WTC11 (cell line): Measurements from ENCODE around the gene SHOX. TPM values are rescaled to one million over a fixed set of nuclear protein-coding genes. Genes with fewer than 3 reads are reported as not detected.

ENCODE experiments used
- ATAC-seq: fragments of 200-7000 bp; cut with Tn5 transposase; 2 replicates; pipeline ENCODE4 v1.10.0; 2021; ENCODE audit warnings: mild to moderate bottlenecking, moderate library complexity
- CTCF ChIA-PET: fragments of 300-600 bp; sonication (Branson Sonifier 250); formaldehyde crosslinking; loops from one replicate; lab custom pipeline; 2021; ENCODE audit warnings: antibody characterized with exemption; lab: Charles Lee
- POLR2A ChIA-PET: fragments of 350-600 bp; sonication (Branson Sonifier 250); formaldehyde crosslinking; loops from one replicate; lab custom pipeline; 2021; ENCODE audit warnings: antibody characterized with exemption; lab: Charles Lee
- DNase-seq: peaks from one replicate; pipeline ENCODE4 v3.0.0; 2021; ENCODE audit warnings: low spot score
- H3K27ac Mint-ChIP-seq: 2 replicates; pipeline ENCODE4 v1.8.0; 2021; ENCODE audit warnings: mixed read lengths
- H3K27me3 Mint-ChIP-seq: 2 replicates; pipeline ENCODE4 v1.8.0; 2021; ENCODE audit warnings: low read depth, mild to moderate bottlenecking, moderate library complexity, mixed read lengths
- H3K36me3 Mint-ChIP-seq: 2 replicates; pipeline ENCODE4 v1.8.0; 2021; ENCODE audit warnings: mixed read lengths
- H3K4me1 Mint-ChIP-seq: 2 replicates; pipeline ENCODE4 v1.8.0; 2022; ENCODE audit warnings: mixed read lengths
- H3K4me3 Mint-ChIP-seq: 2 replicates; pipeline ENCODE4 v1.8.0; 2021; ENCODE audit warnings: mild to moderate bottlenecking, moderate library complexity, mixed read lengths
- H3K9me3 Mint-ChIP-seq: 2 replicates; pipeline ENCODE4 v1.8.0; 2021; ENCODE audit warnings: mixed read lengths
- FOXK1 ChIP-seq: sonication (generic); formaldehyde crosslinking; IDR thresholded peaks from 2 replicates; pipeline ENCODE4 v1.8.0; 2022; ENCODE audit warnings: mild to moderate bottlenecking, moderate library complexity, missing genetic modification reagents
- IRF2 ChIP-seq: sonication (generic); formaldehyde crosslinking; IDR thresholded peaks from 2 replicates; pipeline ENCODE4 v1.8.0; 2022; ENCODE audit warnings: low read depth, missing genetic modification reagents, borderline replicate concordance
- KAT7 ChIP-seq: sonication (generic); formaldehyde crosslinking; IDR thresholded peaks from 2 replicates; pipeline ENCODE4 v1.8.1; 2023; ENCODE audit warnings: missing genetic modification reagents, mild to moderate bottlenecking, borderline replicate concordance
- NFATC4 ChIP-seq: fragments of 250-450 bp; sonication (Bioruptor Pico); IDR thresholded peaks from 2 replicates; pipeline ENCODE4 v1.9.0; 2021; ENCODE audit warnings: mild to moderate bottlenecking
- NR2C2 ChIP-seq: sonication (generic); formaldehyde crosslinking; IDR thresholded peaks from 2 replicates; pipeline ENCODE4 v1.8.0; 2022; ENCODE audit warnings: mild to moderate bottlenecking, missing genetic modification reagents
- TEAD1 ChIP-seq: sonication (generic); formaldehyde crosslinking; IDR thresholded peaks from 2 replicates; pipeline ENCODE4 v1.8.0; 2022; ENCODE audit warnings: mild to moderate bottlenecking, missing genetic modification reagents
- ZNF263 ChIP-seq: sonication (generic); formaldehyde crosslinking; IDR thresholded peaks from 2 replicates; pipeline ENCODE4 v1.8.1; 2022; ENCODE audit warnings: low read depth, mild to moderate bottlenecking, moderate library complexity, missing genetic modification reagents
- ZNF396 ChIP-seq: fragments of 250-450 bp; sonication (Bioruptor Pico); IDR thresholded peaks from 2 replicates; pipeline ENCODE4 v1.8.0; 2021; ENCODE audit warnings: mild to moderate bottlenecking, moderate library complexity, borderline replicate concordance
- ZNF416 ChIP-seq: fragments of 250-450 bp; sonication (Bioruptor Pico); IDR thresholded peaks from 2 replicates; pipeline ENCODE4 v1.9.0; 2021; ENCODE audit warnings: mild to moderate bottlenecking, inconsistent platforms
- ZNF423 ChIP-seq: fragments of 250-450 bp; sonication (Bioruptor Pico); IDR thresholded peaks from 2 replicates; pipeline ENCODE4 v2.1.2; 2022; ENCODE audit warnings: mild to moderate bottlenecking, moderate library complexity
- ZNF671 ChIP-seq: fragments of 250-450 bp; sonication (Bioruptor Pico); IDR thresholded peaks from 2 replicates; pipeline ENCODE4 v1.8.0; 2021; ENCODE audit warnings: mild to moderate bottlenecking
- total RNA-seq: library from RNA; stranded (reverse); gene quantifications from 3 replicates; pipeline ENCODE4 v1.2.3, GENCODE V29; 2021
- TF ChIP-seq, protein P1 (sequence below): sonication (generic); formaldehyde crosslinking; IDR thresholded peaks from 2 replicates; pipeline ENCODE4 v1.8.1; 2023; ENCODE audit warnings: mild to moderate bottlenecking, moderate library complexity, missing genetic modification reagents
- TF ChIP-seq, protein P2 (sequence below): sonication (generic); formaldehyde crosslinking; IDR thresholded peaks from 2 replicates; pipeline ENCODE4 v1.8.1; 2022; ENCODE audit warnings: missing genetic modification reagents, borderline replicate concordance
- TF ChIP-seq, protein P3 (sequence below): sonication (generic); formaldehyde crosslinking; IDR thresholded peaks from 2 replicates; pipeline ENCODE4 v1.8.1; 2023; ENCODE audit warnings: mild to moderate bottlenecking, missing genetic modification reagents, borderline replicate concordance
- TF ChIP-seq, protein P4 (sequence below): sonication (generic); formaldehyde crosslinking; IDR thresholded peaks from 2 replicates; pipeline ENCODE4 v1.8.1; 2023; ENCODE audit warnings: mild to moderate bottlenecking, missing genetic modification reagents, moderate library complexity
- TF ChIP-seq, protein P5 (sequence below): sonication (generic); formaldehyde crosslinking; IDR thresholded peaks from 2 replicates; pipeline ENCODE4 v1.8.0; 2023; ENCODE audit warnings: missing genetic modification reagents
- TF ChIP-seq, protein P6 (sequence below): fragments of 250-450 bp; sonication (Bioruptor Pico); IDR thresholded peaks from 2 replicates; pipeline ENCODE4 v1.9.0; 2021; ENCODE audit warnings: mild to moderate bottlenecking

The SHOX gene
- total RNA-seq, 1 experiment from 2014 or later, result 0.09 TPM

DNA sequence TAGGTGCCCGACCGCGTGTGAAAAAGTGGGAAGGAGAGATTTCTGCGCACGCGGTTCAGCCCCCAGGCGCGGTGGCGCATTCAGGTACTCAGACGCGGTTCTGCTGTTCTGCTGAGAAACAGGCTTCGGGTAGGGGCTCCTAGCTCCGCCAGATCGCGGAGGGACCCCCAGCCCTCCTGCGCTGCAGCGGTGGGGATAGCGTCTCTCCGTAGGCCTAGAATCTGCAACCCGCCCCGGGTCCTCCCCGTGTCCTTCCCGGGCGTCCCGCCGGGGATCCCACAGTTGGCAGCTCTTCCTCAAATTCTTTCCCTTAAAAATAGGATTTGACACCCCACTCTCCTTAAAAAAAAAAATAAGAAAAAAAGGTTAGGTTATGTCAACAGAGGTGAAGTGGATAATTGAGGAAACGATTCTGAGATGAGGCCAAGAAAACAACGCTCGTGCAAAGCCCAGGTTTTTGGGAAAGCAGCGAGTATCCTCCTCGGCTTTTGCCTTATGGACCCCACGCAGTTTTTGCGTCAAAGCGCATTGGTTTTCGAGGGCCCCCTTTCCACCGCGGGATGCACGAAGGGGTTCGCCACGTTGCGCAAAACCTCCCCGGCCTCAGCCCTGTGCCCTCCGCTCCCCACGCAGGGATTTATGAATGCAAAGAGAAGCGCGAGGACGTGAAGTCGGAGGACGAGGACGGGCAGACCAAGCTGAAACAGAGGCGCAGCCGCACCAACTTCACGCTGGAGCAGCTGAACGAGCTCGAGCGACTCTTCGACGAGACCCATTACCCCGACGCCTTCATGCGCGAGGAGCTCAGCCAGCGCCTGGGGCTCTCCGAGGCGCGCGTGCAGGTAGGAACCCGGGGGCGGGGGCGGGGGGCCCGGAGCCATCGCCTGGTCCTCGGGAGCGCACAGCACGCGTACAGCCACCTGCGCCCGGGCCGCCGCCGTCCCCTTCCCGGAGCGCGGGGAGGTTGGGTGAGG, 3.7 kb downstream of the SHOX start:
- TF ChIP-seq TEAD1, result no peak
- TF ChIP-seq KAT7 (CRISPR knock-in tag), result no peak
- no peak for TF ChIP-seq IRF2 (CRISPR knock-in tag)
- TF ChIP-seq, protein P1, sequence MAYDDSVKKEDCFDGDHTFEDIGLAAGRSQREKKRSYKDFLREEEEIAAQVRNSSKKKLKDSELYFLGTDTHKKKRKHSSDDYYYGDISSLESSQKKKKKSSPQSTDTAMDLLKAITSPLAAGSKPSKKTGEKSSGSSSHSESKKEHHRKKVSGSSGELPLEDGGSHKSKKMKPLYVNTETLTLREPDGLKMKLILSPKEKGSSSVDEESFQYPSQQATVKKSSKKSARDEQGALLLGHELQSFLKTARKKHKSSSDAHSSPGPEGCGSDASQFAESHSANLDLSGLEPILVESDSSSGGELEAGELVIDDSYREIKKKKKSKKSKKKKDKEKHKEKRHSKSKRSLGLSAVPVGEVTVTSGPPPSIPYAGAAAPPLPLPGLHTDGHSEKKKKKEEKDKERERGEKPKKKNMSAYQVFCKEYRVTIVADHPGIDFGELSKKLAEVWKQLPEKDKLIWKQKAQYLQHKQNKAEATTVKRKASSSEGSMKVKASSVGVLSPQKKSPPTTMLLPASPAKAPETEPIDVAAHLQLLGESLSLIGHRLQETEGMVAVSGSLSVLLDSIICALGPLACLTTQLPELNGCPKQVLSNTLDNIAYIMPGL (CRISPR knock-in tag), result no peak
- peak; percentile 46 for DNase-seq
- ChIA-PET CTCF (no interaction called here), POLR2A (no interaction called here)
- H3K4me3 Mint-ChIP-seq, result peak overlapping the region; percentile 42
- H3K27ac Mint-ChIP-seq, result no peak overlapping the region
- H3K4me1 Mint-ChIP-seq, result peaks cover 74% of the 10 kb centered on the region
- 0 out of 2 replicates have a peak, but pooled peaks cover under 1% of the 10 kb centered on the region for H3K36me3 Mint-ChIP-seq
- H3K9me3 Mint-ChIP-seq, result no peaks in the 10 kb centered on the region
- peaks cover 93% of the 10 kb centered on the region for H3K27me3 Mint-ChIP-seq
- ATAC-seq, result no peak

DNA sequence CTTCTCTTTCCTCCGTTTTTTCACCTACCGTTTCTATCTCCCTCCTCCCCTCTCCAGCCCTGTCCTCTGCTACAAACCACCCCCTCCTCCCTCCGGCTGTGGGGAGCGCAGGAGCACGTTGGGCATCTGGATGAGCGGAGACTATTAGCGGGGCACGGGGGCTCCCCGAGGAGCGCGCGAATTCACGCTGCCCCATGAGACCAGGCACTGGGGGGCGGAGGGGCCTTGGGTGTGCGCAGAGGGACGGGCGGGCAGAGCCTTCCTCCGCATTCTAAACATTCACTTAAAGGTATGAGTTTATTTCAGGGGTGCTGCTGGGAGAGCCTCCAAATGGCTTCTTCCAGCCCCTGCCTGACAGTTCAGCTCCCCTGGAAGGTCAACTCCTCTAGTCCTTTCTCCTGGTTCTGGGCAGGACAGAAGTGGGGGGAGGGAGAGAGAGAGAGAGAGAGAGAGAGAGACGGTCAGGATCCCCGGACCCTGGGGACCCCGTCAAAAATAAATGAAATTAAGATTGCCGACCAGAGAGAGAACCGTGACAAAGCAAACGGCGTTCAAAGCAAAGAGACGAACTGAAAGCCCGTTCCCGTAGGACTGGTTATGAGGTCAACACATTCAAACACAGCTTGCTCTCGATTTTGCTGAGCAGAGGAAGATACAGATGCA, 5.0 kb downstream of the SHOX start:
- H3K4me3 Mint-ChIP-seq, result peak overlapping the region; percentile 66
- peaks cover 93% of the 10 kb centered on the region for H3K27me3 Mint-ChIP-seq
- ATAC-seq (peak; percentile 38), DNase-seq (peak; percentile 66)
- TF ChIP-seq ZNF263, result peak; percentile 84
- TF ChIP-seq NFATC4 (CRISPR knock-in tag), result no peak
- 0 out of 2 replicates have a peak, but pooled peaks have one; percentile 25 for TF ChIP-seq ZNF423 (CRISPR knock-in tag)
- TF ChIP-seq ZNF671, result no peak
- TF ChIP-seq, protein P2, sequence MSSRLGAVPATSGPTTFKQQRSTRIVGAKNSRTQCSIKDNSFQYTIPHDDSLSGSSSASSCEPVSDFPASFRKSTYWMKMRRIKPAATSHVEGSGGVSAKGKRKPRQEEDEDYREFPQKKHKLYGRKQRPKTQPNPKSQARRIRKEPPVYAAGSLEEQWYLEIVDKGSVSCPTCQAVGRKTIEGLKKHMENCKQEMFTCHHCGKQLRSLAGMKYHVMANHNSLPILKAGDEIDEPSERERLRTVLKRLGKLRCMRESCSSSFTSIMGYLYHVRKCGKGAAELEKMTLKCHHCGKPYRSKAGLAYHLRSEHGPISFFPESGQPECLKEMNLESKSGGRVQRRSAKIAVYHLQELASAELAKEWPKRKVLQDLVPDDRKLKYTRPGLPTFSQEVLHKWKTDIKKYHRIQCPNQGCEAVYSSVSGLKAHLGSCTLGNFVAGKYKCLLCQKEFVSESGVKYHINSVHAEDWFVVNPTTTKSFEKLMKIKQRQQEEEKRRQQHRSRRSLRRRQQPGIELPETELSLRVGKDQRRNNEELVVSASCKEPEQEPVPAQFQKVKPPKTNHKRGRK (CRISPR knock-in tag), result 0 out of 2 replicates have a peak, but pooled peaks have one; percentile 82
- POLR2A ChIA-PET, result no interaction called here
- no peak overlapping the region for H3K27ac Mint-ChIP-seq
- H3K9me3 Mint-ChIP-seq, result no peaks in the 10 kb centered on the region
- CTCF ChIA-PET, result no interaction called here
- 0 out of 2 replicates have a peak, but pooled peaks cover 3% of the 10 kb centered on the region for H3K36me3 Mint-ChIP-seq
- H3K4me1 Mint-ChIP-seq, result peaks cover 68% of the 10 kb centered on the region

DNA sequence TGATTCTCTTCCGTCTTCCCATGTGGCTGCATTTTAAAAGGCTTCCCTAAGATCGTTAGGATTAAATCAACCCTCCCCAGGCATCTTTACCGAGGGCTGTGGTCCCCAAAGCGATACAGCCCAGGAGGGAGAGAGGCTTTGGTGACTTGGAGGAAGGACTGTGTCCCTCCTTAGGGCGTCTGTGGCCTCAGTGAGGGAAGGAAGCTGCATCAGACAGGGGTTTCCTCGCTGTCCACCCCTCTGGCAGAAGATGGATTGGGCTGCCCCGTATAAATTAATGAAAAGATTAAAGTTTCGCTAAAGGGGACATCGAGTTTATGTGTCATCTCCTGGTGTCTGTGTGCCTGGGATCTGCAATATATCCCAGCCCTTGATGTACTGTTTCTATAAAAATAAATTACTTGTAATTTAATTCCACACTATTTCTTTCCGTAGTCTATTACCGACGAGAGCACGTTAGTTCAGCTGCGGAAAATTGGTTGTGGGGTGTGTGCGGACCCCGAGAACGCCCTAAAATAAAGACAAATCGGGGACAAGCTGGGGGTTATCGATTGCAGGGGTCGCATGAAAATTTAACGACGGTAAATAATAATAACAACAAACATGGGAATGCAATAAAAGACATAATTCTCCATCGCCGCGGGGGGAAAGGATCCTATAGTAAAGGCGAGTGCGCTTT, 6.5 kb downstream of the SHOX start:
- DNase-seq (no peak), ATAC-seq (no peak)
- CTCF ChIA-PET, result no interaction called here
- POLR2A ChIA-PET, result no interaction called here
- no peak overlapping the region for H3K27ac Mint-ChIP-seq
- peaks cover 93% of the 10 kb centered on the region for H3K27me3 Mint-ChIP-seq
- H3K4me1 Mint-ChIP-seq, result peaks cover 55% of the 10 kb centered on the region
- no peaks in the 10 kb centered on the region for H3K9me3 Mint-ChIP-seq
- peak overlapping the region; percentile 49 for H3K4me3 Mint-ChIP-seq
- H3K36me3 Mint-ChIP-seq, result 0 out of 2 replicates have a peak, but pooled peaks cover 3% of the 10 kb centered on the region
- TF ChIP-seq NR2C2 (CRISPR knock-in tag) (no peak), ZNF416 (CRISPR knock-in tag) (no peak), ZNF396 (CRISPR knock-in tag) (no peak), FOXK1 (no peak)
- TF ChIP-seq, protein P3, sequence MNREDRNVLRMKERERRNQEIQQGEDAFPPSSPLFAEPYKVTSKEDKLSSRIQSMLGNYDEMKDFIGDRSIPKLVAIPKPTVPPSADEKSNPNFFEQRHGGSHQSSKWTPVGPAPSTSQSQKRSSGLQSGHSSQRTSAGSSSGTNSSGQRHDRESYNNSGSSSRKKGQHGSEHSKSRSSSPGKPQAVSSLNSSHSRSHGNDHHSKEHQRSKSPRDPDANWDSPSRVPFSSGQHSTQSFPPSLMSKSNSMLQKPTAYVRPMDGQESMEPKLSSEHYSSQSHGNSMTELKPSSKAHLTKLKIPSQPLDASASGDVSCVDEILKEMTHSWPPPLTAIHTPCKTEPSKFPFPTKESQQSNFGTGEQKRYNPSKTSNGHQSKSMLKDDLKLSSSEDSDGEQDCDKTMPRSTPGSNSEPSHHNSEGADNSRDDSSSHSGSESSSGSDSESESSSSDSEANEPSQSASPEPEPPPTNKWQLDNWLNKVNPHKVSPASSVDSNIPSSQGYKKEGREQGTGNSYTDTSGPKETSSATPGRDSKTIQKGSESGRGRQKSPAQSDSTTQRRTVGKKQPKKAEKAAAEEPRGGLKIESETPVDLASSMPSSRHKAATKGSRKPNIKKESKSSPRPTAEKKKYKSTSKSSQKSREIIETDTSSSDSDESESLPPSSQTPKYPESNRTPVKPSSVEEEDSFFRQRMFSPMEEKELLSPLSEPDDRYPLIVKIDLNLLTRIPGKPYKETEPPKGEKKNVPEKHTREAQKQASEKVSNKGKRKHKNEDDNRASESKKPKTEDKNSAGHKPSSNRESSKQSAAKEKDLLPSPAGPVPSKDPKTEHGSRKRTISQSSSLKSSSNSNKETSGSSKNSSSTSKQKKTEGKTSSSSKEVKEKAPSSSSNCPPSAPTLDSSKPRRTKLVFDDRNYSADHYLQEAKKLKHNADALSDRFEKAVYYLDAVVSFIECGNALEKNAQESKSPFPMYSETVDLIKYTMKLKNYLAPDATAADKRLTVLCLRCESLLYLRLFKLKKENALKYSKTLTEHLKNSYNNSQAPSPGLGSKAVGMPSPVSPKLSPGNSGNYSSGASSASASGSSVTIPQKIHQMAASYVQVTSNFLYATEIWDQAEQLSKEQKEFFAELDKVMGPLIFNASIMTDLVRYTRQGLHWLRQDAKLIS (CRISPR knock-in tag), result no peak
- TF ChIP-seq, protein P4, sequence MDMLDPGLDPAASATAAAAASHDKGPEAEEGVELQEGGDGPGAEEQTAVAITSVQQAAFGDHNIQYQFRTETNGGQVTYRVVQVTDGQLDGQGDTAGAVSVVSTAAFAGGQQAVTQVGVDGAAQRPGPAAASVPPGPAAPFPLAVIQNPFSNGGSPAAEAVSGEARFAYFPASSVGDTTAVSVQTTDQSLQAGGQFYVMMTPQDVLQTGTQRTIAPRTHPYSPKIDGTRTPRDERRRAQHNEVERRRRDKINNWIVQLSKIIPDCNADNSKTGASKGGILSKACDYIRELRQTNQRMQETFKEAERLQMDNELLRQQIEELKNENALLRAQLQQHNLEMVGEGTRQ (CRISPR knock-in tag), result no peak
- TF ChIP-seq, protein P5, sequence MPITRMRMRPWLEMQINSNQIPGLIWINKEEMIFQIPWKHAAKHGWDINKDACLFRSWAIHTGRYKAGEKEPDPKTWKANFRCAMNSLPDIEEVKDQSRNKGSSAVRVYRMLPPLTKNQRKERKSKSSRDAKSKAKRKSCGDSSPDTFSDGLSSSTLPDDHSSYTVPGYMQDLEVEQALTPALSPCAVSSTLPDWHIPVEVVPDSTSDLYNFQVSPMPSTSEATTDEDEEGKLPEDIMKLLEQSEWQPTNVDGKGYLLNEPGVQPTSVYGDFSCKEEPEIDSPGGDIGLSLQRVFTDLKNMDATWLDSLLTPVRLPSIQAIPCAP, result no peak
- TF ChIP-seq, protein P6, sequence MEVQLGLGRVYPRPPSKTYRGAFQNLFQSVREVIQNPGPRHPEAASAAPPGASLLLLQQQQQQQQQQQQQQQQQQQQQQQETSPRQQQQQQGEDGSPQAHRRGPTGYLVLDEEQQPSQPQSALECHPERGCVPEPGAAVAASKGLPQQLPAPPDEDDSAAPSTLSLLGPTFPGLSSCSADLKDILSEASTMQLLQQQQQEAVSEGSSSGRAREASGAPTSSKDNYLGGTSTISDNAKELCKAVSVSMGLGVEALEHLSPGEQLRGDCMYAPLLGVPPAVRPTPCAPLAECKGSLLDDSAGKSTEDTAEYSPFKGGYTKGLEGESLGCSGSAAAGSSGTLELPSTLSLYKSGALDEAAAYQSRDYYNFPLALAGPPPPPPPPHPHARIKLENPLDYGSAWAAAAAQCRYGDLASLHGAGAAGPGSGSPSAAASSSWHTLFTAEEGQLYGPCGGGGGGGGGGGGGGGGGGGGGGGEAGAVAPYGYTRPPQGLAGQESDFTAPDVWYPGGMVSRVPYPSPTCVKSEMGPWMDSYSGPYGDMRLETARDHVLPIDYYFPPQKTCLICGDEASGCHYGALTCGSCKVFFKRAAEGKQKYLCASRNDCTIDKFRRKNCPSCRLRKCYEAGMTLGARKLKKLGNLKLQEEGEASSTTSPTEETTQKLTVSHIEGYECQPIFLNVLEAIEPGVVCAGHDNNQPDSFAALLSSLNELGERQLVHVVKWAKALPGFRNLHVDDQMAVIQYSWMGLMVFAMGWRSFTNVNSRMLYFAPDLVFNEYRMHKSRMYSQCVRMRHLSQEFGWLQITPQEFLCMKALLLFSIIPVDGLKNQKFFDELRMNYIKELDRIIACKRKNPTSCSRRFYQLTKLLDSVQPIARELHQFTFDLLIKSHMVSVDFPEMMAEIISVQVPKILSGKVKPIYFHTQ (CRISPR knock-in tag), result no peak
